ENCODE results near the gene COX4I1.

COX4I1 gene

DNA sequence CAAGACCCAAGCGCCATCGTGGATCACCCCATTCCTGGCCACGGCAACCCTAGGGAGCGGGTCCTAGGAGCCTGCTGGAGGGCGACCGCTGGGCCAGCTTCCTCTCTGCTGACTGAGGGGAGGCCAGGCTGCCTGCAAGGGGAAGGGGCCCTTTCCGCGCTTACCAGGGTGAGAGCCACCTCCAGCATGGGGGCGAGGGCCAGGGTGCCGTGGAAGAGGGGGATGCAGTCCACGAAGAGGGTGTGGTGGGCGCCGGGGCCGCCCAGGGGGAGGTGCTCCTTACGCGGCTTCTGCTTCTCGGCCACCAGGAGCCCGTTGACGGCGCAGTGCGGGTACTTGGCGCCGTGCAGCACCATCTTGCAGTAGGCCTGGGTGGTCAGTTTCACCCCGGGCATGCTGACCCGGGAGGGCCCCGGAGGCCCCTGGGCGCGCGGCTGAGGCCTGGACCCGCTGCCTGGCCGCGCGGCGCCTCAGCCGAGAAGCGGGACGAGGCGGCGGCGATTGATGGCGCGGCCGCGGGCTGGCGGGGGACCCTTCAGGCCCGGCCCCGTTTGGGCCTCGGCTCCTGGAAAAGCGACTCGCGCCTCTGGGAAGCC, 496 bp upstream of the COX4I1 start:
- Histone ChIP-seq H3K36me3 (ENCODE audit: control insufficient read depth in 2 of 2, insufficient read depth in 1 of 2, low read length in 2 of 2) (peaks cover 14 to 68% of the 10 kb centered on the region in 2 experiments; a peak in 2 of 3 replicates), H3K4me1 (ENCODE audit: control insufficient read depth, insufficient read depth, low read length) (peaks cover 3% of the 10 kb centered on the region), H3K9me3 (ENCODE audit: control insufficient read depth, insufficient read depth, low read depth, low read length) (no peaks in the 10 kb centered on the region), H3K27ac (ENCODE audit: extremely low read depth, low read depth, low read length) (peak overlapping the region; percentile 89), H3K4me3 (ENCODE audit: low read depth, low read length) (peak overlapping the region; percentile 91)
- no peak for TF ChIP-seq ZNF521 (tag by site-specific recombination; IDR thresholded peaks at IDR 0.05)
- peak; percentile 94 for TF ChIP-seq ZNF335 (tag by site-specific recombination; conservative IDR thresholded peaks at IDR 0.05)
- no peak for TF ChIP-seq YY1 (tag by site-specific recombination; IDR thresholded peaks at IDR 0.05)
- TF ChIP-seq, protein P1, sequence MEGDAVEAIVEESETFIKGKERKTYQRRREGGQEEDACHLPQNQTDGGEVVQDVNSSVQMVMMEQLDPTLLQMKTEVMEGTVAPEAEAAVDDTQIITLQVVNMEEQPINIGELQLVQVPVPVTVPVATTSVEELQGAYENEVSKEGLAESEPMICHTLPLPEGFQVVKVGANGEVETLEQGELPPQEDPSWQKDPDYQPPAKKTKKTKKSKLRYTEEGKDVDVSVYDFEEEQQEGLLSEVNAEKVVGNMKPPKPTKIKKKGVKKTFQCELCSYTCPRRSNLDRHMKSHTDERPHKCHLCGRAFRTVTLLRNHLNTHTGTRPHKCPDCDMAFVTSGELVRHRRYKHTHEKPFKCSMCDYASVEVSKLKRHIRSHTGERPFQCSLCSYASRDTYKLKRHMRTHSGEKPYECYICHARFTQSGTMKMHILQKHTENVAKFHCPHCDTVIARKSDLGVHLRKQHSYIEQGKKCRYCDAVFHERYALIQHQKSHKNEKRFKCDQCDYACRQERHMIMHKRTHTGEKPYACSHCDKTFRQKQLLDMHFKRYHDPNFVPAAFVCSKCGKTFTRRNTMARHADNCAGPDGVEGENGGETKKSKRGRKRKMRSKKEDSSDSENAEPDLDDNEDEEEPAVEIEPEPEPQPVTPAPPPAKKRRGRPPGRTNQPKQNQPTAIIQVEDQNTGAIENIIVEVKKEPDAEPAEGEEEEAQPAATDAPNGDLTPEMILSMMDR (tag by site-specific recombination; IDR thresholded peaks at IDR 0.05): peak; percentile 44; the same call in 1 of the 2 replicates
- no peak for TF ChIP-seq ZNF155 (tag by site-specific recombination; IDR thresholded peaks at IDR 0.05)
- TF ChIP-seq, protein P2, sequence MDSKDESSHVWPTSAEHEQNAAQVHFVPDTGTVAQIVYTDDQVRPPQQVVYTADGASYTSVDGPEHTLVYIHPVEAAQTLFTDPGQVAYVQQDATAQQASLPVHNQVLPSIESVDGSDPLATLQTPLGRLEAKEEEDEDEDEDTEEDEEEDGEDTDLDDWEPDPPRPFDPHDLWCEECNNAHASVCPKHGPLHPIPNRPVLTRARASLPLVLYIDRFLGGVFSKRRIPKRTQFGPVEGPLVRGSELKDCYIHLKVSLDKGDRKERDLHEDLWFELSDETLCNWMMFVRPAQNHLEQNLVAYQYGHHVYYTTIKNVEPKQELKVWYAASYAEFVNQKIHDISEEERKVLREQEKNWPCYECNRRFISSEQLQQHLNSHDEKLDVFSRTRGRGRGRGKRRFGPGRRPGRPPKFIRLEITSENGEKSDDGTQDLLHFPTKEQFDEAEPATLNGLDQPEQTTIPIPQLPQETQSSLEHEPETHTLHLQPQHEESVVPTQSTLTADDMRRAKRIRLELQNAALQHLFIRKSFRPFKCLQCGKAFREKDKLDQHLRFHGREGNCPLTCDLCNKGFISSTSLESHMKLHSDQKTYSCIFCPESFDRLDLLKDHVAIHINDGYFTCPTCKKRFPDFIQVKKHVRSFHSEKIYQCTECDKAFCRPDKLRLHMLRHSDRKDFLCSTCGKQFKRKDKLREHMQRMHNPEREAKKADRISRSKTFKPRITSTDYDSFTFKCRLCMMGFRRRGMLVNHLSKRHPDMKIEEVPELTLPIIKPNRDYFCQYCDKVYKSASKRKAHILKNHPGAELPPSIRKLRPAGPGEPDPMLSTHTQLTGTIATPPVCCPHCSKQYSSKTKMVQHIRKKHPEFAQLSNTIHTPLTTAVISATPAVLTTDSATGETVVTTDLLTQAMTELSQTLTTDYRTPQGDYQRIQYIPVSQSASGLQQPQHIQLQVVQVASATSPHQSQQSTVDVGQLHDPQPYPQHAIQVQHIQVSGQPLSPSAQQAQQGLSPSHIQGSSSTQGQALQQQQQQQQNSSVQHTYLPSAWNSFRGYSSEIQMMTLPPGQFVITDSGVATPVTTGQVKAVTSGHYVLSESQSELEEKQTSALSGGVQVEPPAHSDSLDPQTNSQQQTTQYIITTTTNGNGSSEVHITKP (tag by site-specific recombination; IDR thresholded peaks at IDR 0.05): peak; percentile 59; the same call in 1 of the 2 replicates
- TF ChIP-seq ZNF544 (tag by site-specific recombination; IDR thresholded peaks at IDR 0.05): no peak
- TF ChIP-seq FEZF1 (tag by site-specific recombination; IDR thresholded peaks at IDR 0.05): no peak
- TF ChIP-seq ZIC2 (tag by site-specific recombination; IDR thresholded peaks at IDR 0.05): 0 out of 2 replicates have a peak, but pooled peaks have one; percentile 24
- no peak for TF ChIP-seq ZNF830 (tag by site-specific recombination; IDR thresholded peaks at IDR 0.05; ENCODE audit: low read depth)
- TF ChIP-seq ZNF596 (tag by site-specific recombination; IDR thresholded peaks at IDR 0.05): 0 out of 2 replicates have a peak, but pooled peaks have one; percentile 26
- TF ChIP-seq GLIS2 (tag by site-specific recombination; IDR thresholded peaks at IDR 0.05): peak; percentile 38; the same call in 1 of the 2 replicates
- 0 out of 2 replicates have a peak, but pooled peaks have one; percentile 14 for TF ChIP-seq KLF1 (tag by site-specific recombination; IDR thresholded peaks at IDR 0.05)
- TF ChIP-seq KLF9 (tag by site-specific recombination; IDR thresholded peaks at IDR 0.05; ENCODE audit: low read depth): peak; percentile 68
- TF ChIP-seq ZNF10 (tag by site-specific recombination; IDR thresholded peaks at IDR 0.05): no peak
- POLR2A ChIA-PET: interaction anchor here (1.0 kb wide), 1 partner anchor 31 kb away, joined by 3 read pairs; no protein-coding TSS in a partner anchor
- CTCF ChIA-PET: interaction anchor here (0.6 to 1.4 kb wide), 2 partner anchors 189 to 1518 kb away, joined by 3 to 4 read pairs; partner anchors contain the start of gene C16orf95

DNA sequence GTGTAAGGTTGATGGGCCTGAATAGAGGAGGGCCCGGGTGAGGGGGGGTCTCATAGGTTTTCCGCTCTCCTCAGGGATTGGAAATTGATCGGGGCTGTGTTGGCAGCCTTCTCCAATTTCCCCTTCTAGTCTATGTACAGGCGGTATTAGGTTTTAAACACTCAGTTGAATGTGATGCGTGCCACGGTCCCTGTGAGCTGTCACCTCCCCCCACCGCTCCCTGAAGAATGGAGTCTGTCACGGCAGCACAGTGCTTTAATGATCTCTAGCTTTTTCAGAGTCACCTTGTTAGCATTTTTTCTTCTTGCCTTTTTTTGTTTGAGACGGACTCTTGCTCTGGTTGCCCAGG, 800 bp downstream of the COX4I1 start:
- TF ChIP-seq, protein P2 (tag by site-specific recombination; IDR thresholded peaks at IDR 0.05): peak; percentile 83
- TF ChIP-seq, protein P3, sequence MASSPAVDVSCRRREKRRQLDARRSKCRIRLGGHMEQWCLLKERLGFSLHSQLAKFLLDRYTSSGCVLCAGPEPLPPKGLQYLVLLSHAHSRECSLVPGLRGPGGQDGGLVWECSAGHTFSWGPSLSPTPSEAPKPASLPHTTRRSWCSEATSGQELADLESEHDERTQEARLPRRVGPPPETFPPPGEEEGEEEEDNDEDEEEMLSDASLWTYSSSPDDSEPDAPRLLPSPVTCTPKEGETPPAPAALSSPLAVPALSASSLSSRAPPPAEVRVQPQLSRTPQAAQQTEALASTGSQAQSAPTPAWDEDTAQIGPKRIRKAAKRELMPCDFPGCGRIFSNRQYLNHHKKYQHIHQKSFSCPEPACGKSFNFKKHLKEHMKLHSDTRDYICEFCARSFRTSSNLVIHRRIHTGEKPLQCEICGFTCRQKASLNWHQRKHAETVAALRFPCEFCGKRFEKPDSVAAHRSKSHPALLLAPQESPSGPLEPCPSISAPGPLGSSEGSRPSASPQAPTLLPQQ (tag by site-specific recombination; IDR thresholded peaks at IDR 0.05): peak; percentile 21; the same call in 1 of the 2 replicates
- TF ChIP-seq ZNF629 (tag by site-specific recombination; IDR thresholded peaks at IDR 0.05): no peak
- ChIA-PET CTCF (interaction anchor here (0.6 kb wide), 2 partner anchors 34 to 715 kb away, joined by 3 to 4 read pairs; no protein-coding TSS in a partner anchor), POLR2A (no interaction called here)
- no peaks in the 10 kb centered on the region for H3K9me3 ChIP-seq (ENCODE audit: control insufficient read depth, insufficient read depth, low read depth, low read length)
- H3K4me3 ChIP-seq (ENCODE audit: low read depth, low read length): peak overlapping the region; percentile 91
- H3K4me1 ChIP-seq (ENCODE audit: control insufficient read depth, insufficient read depth, low read length): peaks cover 3% of the 10 kb centered on the region
- peak overlapping the region; percentile 89 for H3K27ac ChIP-seq (ENCODE audit: extremely low read depth, low read depth, low read length)
- H3K36me3 ChIP-seq (ENCODE audit: control insufficient read depth in 2 of 2, insufficient read depth in 1 of 2, low read length in 2 of 2): peaks cover 14 to 67% of the 10 kb centered on the region in 2 experiments; a peak in 2 of 3 replicates
